WTC11 (cell line): ENCODE results near the gene NEURL1B. TPM values are rescaled to one million over a fixed set of nuclear protein-coding genes. Genes with fewer than 3 reads are reported as not detected.

Experiments used
- ATAC-seq: fragments of 200-7000 bp; cut with Tn5 transposase; 2 replicates; pipeline ENCODE4 v1.10.0; 2021; ENCODE audit warnings: mild to moderate bottlenecking, moderate library complexity
- CTCF ChIA-PET: fragments of 300-600 bp; sonication (Branson Sonifier 250); formaldehyde crosslinking; loops from one replicate; lab custom pipeline; 2021; ENCODE audit warnings: antibody characterized with exemption; lab: Charles Lee
- POLR2A ChIA-PET: fragments of 350-600 bp; sonication (Branson Sonifier 250); formaldehyde crosslinking; loops from one replicate; lab custom pipeline; 2021; ENCODE audit warnings: antibody characterized with exemption; lab: Charles Lee
- DNase-seq: peaks from one replicate; pipeline ENCODE4 v3.0.0; 2021; ENCODE audit warnings: low spot score
- H3K27ac Mint-ChIP-seq: 2 replicates; pipeline ENCODE4 v1.8.0; 2021; ENCODE audit warnings: mixed read lengths
- H3K27me3 Mint-ChIP-seq: 2 replicates; pipeline ENCODE4 v1.8.0; 2021; ENCODE audit warnings: low read depth, mild to moderate bottlenecking, moderate library complexity, mixed read lengths
- H3K36me3 Mint-ChIP-seq: 2 replicates; pipeline ENCODE4 v1.8.0; 2021; ENCODE audit warnings: mixed read lengths
- H3K4me1 Mint-ChIP-seq: 2 replicates; pipeline ENCODE4 v1.8.0; 2022; ENCODE audit warnings: mixed read lengths
- H3K4me3 Mint-ChIP-seq: 2 replicates; pipeline ENCODE4 v1.8.0; 2021; ENCODE audit warnings: mild to moderate bottlenecking, moderate library complexity, mixed read lengths
- H3K9me3 Mint-ChIP-seq: 2 replicates; pipeline ENCODE4 v1.8.0; 2021; ENCODE audit warnings: mixed read lengths
- AR ChIP-seq: fragments of 250-450 bp; sonication (Bioruptor Pico); IDR thresholded peaks from 2 replicates; pipeline ENCODE4 v1.9.0; 2021; ENCODE audit warnings: mild to moderate bottlenecking
- CTCF ChIP-seq: fragments of 200-600 bp; IDR thresholded peaks from 2 replicates; pipeline ENCODE4 v1.8.0; 2022; ENCODE audit warnings: antibody characterized with exemption
- E2F5 ChIP-seq: sonication (generic); formaldehyde crosslinking; IDR thresholded peaks from 2 replicates; pipeline ENCODE4 v1.8.1; 2022; ENCODE audit warnings: mild to moderate bottlenecking, moderate library complexity, missing genetic modification reagents
- GRHL2 ChIP-seq: fragments of 250-450 bp; sonication (Bioruptor Pico); IDR thresholded peaks from 2 replicates; pipeline ENCODE4 v1.8.0; 2022; ENCODE audit warnings: mild to moderate bottlenecking, moderate library complexity; ENCODE audit not compliant: insufficient replicate concordance, severe bottlenecking
- GTF2I ChIP-seq: fragments of 250-450 bp; sonication (Bioruptor Pico); conservative IDR thresholded peaks from 2 replicates; pipeline ENCODE4 v1.4.0; 2021; ENCODE audit warnings: mild to moderate bottlenecking
- NFATC4 ChIP-seq: fragments of 250-450 bp; sonication (Bioruptor Pico); IDR thresholded peaks from 2 replicates; pipeline ENCODE4 v1.9.0; 2021; ENCODE audit warnings: mild to moderate bottlenecking
- NFE2L1 ChIP-seq: sonication (generic); formaldehyde crosslinking; IDR thresholded peaks from 2 replicates; pipeline ENCODE4 v1.8.1; 2023; ENCODE audit warnings: missing genetic modification reagents
- NR1H2 ChIP-seq: sonication (generic); formaldehyde crosslinking; IDR thresholded peaks from 2 replicates; pipeline ENCODE4 v1.9.0; 2021; ENCODE audit warnings: mild to moderate bottlenecking, moderate library complexity, missing genetic modification reagents
- PRDM15 ChIP-seq: sonication (generic); formaldehyde crosslinking; IDR thresholded peaks from 2 replicates; pipeline ENCODE4 v1.8.0; 2022; ENCODE audit warnings: missing genetic modification reagents
- PRRX2 ChIP-seq: fragments of 250-450 bp; sonication (Bioruptor Pico); IDR thresholded peaks from 2 replicates; pipeline ENCODE4 v1.8.0; 2021; ENCODE audit warnings: mild to moderate bottlenecking
- SOX15 ChIP-seq: fragments of 250-450 bp; sonication (Bioruptor Pico); IDR thresholded peaks from 2 replicates; pipeline ENCODE4 v1.9.0; 2021; ENCODE audit warnings: mild to moderate bottlenecking
- TEAD4 ChIP-seq: sonication (generic); formaldehyde crosslinking; IDR thresholded peaks from 2 replicates; pipeline ENCODE4 v1.8.0; 2022; ENCODE audit warnings: mild to moderate bottlenecking, missing genetic modification reagents
- ZNF219 ChIP-seq: sonication (generic); formaldehyde crosslinking; IDR thresholded peaks from 2 replicates; pipeline ENCODE4 v1.8.0; 2023; ENCODE audit warnings: missing genetic modification reagents, mild to moderate bottlenecking, borderline replicate concordance
- ZNF263 ChIP-seq: sonication (generic); formaldehyde crosslinking; IDR thresholded peaks from 2 replicates; pipeline ENCODE4 v1.8.1; 2022; ENCODE audit warnings: low read depth, mild to moderate bottlenecking, moderate library complexity, missing genetic modification reagents
- ZNF423 ChIP-seq: fragments of 250-450 bp; sonication (Bioruptor Pico); IDR thresholded peaks from 2 replicates; pipeline ENCODE4 v2.1.2; 2022; ENCODE audit warnings: mild to moderate bottlenecking, moderate library complexity
- total RNA-seq: library from RNA; stranded (reverse); gene quantifications from 3 replicates; pipeline ENCODE4 v1.2.3, GENCODE V29; 2021
- TF ChIP-seq, protein P1 (sequence below): sonication (generic); formaldehyde crosslinking; IDR thresholded peaks from 2 replicates; pipeline ENCODE4 v1.8.1; 2023; ENCODE audit warnings: mild to moderate bottlenecking, missing genetic modification reagents
- TF ChIP-seq, protein P2 (sequence below): sonication (generic); formaldehyde crosslinking; IDR thresholded peaks from 2 replicates; pipeline ENCODE4 v1.8.0; 2022; ENCODE audit warnings: mild to moderate bottlenecking, missing genetic modification reagents

NEURL1B gene
- total RNA-seq, 1 experiment from 2014 or later, result 9.8 TPM

GRCh38 chr5:172636279-172637050, 4.6 kb upstream of the NEURL1B start:
- TF ChIP-seq TEAD4 (CRISPR knock-in tag) (no peak), NR1H2 (CRISPR knock-in tag) (no peak), NFATC4 (no peak), CTCF (no peak), SOX15 (CRISPR knock-in tag) (no peak), ZNF263 (no peak), E2F5 (no peak), AR (CRISPR knock-in tag) (no peak), NFE2L1 (CRISPR knock-in tag) (no peak)
- TF ChIP-seq, protein P1, sequence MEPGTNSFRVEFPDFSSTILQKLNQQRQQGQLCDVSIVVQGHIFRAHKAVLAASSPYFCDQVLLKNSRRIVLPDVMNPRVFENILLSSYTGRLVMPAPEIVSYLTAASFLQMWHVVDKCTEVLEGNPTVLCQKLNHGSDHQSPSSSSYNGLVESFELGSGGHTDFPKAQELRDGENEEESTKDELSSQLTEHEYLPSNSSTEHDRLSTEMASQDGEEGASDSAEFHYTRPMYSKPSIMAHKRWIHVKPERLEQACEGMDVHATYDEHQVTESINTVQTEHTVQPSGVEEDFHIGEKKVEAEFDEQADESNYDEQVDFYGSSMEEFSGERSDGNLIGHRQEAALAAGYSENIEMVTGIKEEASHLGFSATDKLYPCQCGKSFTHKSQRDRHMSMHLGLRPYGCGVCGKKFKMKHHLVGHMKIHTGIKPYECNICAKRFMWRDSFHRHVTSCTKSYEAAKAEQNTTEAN (CRISPR knock-in tag), result no peak
- TF ChIP-seq, protein P2, sequence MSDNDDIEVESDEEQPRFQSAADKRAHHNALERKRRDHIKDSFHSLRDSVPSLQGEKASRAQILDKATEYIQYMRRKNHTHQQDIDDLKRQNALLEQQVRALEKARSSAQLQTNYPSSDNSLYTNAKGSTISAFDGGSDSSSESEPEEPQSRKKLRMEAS, result no peak
- TF ChIP-seq, all 79 proteins: peak for 0
- ATAC-seq (no peak), DNase-seq (no peak)
- ChIA-PET CTCF (interaction anchor here (0.9 to 2.5 kb wide), 2 partner anchors 10 to 80 kb away, joined by 3 to 12 read pairs; no protein-coding TSS in a partner anchor), POLR2A (no interaction called here)
- no peak overlapping the region for H3K4me3 Mint-ChIP-seq
- peaks cover 30% of the 10 kb centered on the region for H3K4me1 Mint-ChIP-seq
- no peaks in the 10 kb centered on the region for H3K36me3 Mint-ChIP-seq
- no peak overlapping the region for H3K27ac Mint-ChIP-seq
- H3K9me3 Mint-ChIP-seq, result no peaks in the 10 kb centered on the region
- peaks cover 21% of the 10 kb centered on the region for H3K27me3 Mint-ChIP-seq

DNA sequence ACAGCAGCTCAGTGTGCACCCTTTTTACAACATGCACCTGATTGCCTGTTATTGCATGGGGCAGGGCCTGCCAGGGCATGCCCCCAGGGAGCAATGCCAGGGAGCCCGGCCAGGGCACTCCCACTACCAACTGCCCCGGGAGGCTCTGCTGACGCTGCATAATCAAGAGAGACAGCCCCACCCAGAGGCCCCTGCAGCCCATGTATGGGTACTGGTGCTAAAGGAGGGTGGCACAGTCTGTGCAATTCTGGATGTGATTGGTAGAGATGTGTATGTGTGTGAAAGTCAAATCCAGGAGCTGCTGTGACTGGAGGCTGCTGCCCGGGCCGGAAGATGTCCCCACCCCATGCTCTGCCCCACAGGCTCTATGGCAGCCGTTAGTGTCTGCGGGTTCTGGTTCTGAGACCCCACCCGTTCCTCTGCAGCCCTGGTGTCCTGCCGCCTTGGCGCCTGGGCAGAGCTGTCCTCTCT, 3.9 kb upstream of the NEURL1B start:
- H3K36me3 Mint-ChIP-seq, result no peaks in the 10 kb centered on the region
- H3K27ac Mint-ChIP-seq, result no peak overlapping the region
- H3K4me3 Mint-ChIP-seq, result no peak overlapping the region
- TF ChIP-seq PRRX2, result no peak
- TF ChIP-seq GTF2I (CRISPR knock-in tag), result no peak
- 0 out of 2 replicates have a peak, but pooled peaks have one; percentile 53 for TF ChIP-seq PRDM15
- TF ChIP-seq GRHL2 (CRISPR knock-in tag), result no peak
- no peak for TF ChIP-seq ZNF219 (CRISPR knock-in tag)
- no peak for TF ChIP-seq ZNF423 (CRISPR knock-in tag)
- no peak for TF ChIP-seq TEAD4 (CRISPR knock-in tag)
- H3K4me1 Mint-ChIP-seq, result peaks cover 33% of the 10 kb centered on the region
- POLR2A ChIA-PET, result no interaction called here
- no peaks in the 10 kb centered on the region for H3K9me3 Mint-ChIP-seq
- CTCF ChIA-PET, result interaction anchor here (0.9 to 2.5 kb wide), 2 partner anchors 10 to 79 kb away, joined by 3 to 12 read pairs; no protein-coding TSS in a partner anchor
- DNase-seq (no peak), ATAC-seq (no peak)
- peaks cover 26% of the 10 kb centered on the region for H3K27me3 Mint-ChIP-seq
